ENCODE results near the gene ERBIN. TPM values are rescaled to one million over a fixed set of nuclear protein-coding genes. Genes with fewer than 3 reads are reported as not detected.
"Not testable (repeated sequence)": the region's sequence is repeated elsewhere in the genome, so short reads cannot be mapped to it uniquely, and the experiment has no call there.

The ERBIN gene
- total and polyA plus RNA-seq, 2 of the 13 experiments (the other 11 are each of a cell fraction or from before 2014, with no cell fraction given): 14.4 to 41.7 TPM

DNA sequence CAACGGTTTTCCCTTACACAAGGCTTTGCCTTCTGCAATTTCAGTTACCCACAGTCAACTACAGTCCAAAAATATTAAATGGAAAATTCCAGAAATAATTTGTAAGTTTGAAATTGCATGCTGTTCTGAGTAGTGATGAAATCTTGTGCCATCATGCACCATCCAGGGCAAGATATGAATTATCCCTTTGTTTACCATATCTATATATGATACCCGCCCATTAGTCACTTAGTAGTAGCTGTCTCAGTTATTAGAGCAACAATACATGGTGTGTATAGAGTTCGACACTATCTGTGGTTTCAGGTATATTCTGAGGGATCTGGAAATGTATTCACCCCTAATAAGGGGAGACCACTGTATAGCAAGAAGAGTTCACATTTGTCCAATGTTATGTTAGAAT, 29.4 kb downstream of the ERBIN start:
- CTCF ChIA-PET (ENCODE audit: low intra/inter-chr PET ratio, low total read pairs): no interaction called here
- Histone ChIP-seq H3K9ac (ENCODE audit: insufficient read depth, low read depth, low read length) (no peak overlapping the region), H3K27me3 (ENCODE audit: control insufficient read depth in 1 of 2, insufficient read depth in 2 of 2, low read length in 2 of 2) (no peaks in the 10 kb centered on the region), H3K4me2 (ENCODE audit: low read depth, low read length) (no peak overlapping the region), H2AFZ (ENCODE audit: low read length) (no peak overlapping the region), H3K36me3 (replicated peaks in 1 of 2; ENCODE audit: control insufficient read depth in 1 of 2, insufficient read depth in 2 of 2, low read length in 2 of 2) (0 out of 5 replicates have a peak, but pooled peaks cover 0 to 1% of the 10 kb centered on the region in 2 experiments), H3K4me3 (replicated peaks in 1 of 3; ENCODE audit: insufficient read depth in 1 of 3, low read depth in 2 of 3, low read length in 3 of 3) (no peak overlapping the region), H4K20me1 (ENCODE audit: insufficient read depth, low read length) (peaks cover 4% of the 10 kb centered on the region; the same call in 1 of the 2 replicates), H3K79me2 (ENCODE audit: insufficient read depth, low read length) (peaks cover 78% of the 10 kb centered on the region), H3K4me1 (ENCODE audit: insufficient read depth, low read length) (0 out of 2 replicates have a peak, but pooled peaks cover 12% of the 10 kb centered on the region), H3K27ac (ENCODE audit: extremely low read length, insufficient read depth, low read length) (no peak overlapping the region), H3K9me3 (ENCODE audit: low read length) (no peaks in the 10 kb centered on the region)
- intact Hi-C loops (cut with micrococcal nuclease; ENCODE audit: unreplicated experiment) (no loop called here), in situ Hi-C loops (cut with HindIII; ENCODE audit: extremely low pct_ligation_motif_present, low pct_unique_long_range_greater_than_20kb) (no loop called here)
- no TSS peak for BruUV-seq (replicated peaks)
- no peak for DNase-seq (ENCODE audit: low spot score)
- no peak for FAIRE-seq
- TF ChIP-seq NFE2L1 (CRISPR knock-in tag; IDR thresholded peaks at IDR 0.05; ENCODE audit: borderline replicate concordance) (no peak), ZBTB1 (CRISPR knock-in tag; IDR thresholded peaks at IDR 0.05; ENCODE audit: borderline replicate concordance) (no peak), CEBPB (IDR thresholded peaks at IDR 0.05; ENCODE audit: borderline replicate concordance, low read depth, low read length) (no peak), ELF4 (CRISPR knock-in tag; IDR thresholded peaks at IDR 0.05; ENCODE audit: borderline replicate concordance) (no peak), ISL2 (CRISPR knock-in tag; IDR thresholded peaks at IDR 0.05) (no peak), HMG20B (CRISPR knock-in tag; conservative IDR thresholded peaks at IDR 0.05) (no peak), FOXA3 (CRISPR knock-in tag; IDR thresholded peaks at IDR 0.05) (no peak), MBD4 (IDR thresholded peaks at IDR 0.05; ENCODE audit: borderline replicate concordance, low read length) (no peak), ZSCAN12 (CRISPR knock-in tag; IDR thresholded peaks at IDR 0.05) (no peak), JARID2 (CRISPR knock-in tag; IDR thresholded peaks at IDR 0.05; ENCODE audit: insufficient replicate concordance) (no peak), CCDC6 (CRISPR knock-in tag; IDR thresholded peaks at IDR 0.05) (no peak), DR1 (CRISPR knock-in tag; IDR thresholded peaks at IDR 0.05) (no peak)
- TF ChIP-seq, protein P1, sequence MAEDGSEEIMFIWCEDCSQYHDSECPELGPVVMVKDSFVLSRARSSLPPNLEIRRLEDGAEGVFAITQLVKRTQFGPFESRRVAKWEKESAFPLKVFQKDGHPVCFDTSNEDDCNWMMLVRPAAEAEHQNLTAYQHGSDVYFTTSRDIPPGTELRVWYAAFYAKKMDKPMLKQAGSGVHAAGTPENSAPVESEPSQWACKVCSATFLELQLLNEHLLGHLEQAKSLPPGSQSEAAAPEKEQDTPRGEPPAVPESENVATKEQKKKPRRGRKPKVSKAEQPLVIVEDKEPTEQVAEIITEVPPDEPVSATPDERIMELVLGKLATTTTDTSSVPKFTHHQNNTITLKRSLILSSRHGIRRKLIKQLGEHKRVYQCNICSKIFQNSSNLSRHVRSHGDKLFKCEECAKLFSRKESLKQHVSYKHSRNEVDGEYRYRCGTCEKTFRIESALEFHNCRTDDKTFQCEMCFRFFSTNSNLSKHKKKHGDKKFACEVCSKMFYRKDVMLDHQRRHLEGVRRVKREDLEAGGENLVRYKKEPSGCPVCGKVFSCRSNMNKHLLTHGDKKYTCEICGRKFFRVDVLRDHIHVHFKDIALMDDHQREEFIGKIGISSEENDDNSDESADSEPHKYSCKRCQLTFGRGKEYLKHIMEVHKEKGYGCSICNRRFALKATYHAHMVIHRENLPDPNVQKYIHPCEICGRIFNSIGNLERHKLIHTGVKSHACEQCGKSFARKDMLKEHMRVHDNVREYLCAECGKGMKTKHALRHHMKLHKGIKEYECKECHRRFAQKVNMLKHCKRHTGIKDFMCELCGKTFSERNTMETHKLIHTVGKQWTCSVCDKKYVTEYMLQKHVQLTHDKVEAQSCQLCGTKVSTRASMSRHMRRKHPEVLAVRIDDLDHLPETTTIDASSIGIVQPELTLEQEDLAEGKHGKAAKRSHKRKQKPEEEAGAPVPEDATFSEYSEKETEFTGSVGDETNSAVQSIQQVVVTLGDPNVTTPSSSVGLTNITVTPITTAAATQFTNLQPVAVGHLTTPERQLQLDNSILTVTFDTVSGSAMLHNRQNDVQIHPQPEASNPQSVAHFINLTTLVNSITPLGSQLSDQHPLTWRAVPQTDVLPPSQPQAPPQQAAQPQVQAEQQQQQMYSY (CRISPR knock-in tag; IDR thresholded peaks at IDR 0.05): no peak
- TF ChIP-seq, protein P2, sequence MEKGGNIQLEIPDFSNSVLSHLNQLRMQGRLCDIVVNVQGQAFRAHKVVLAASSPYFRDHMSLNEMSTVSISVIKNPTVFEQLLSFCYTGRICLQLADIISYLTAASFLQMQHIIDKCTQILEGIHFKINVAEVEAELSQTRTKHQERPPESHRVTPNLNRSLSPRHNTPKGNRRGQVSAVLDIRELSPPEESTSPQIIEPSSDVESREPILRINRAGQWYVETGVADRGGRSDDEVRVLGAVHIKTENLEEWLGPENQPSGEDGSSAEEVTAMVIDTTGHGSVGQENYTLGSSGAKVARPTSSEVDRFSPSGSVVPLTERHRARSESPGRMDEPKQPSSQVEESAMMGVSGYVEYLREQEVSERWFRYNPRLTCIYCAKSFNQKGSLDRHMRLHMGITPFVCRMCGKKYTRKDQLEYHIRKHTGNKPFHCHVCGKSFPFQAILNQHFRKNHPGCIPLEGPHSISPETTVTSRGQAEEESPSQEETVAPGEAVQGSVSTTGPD (CRISPR knock-in tag; IDR thresholded peaks at IDR 0.05): no peak
- WGBS (ENCODE audit: low lambda C conversion rate): 90% methylated on average over 3 of the region's 3 CpGs
- POLR2A ChIA-PET: no interaction called here
- ATAC-seq: no peak

DNA sequence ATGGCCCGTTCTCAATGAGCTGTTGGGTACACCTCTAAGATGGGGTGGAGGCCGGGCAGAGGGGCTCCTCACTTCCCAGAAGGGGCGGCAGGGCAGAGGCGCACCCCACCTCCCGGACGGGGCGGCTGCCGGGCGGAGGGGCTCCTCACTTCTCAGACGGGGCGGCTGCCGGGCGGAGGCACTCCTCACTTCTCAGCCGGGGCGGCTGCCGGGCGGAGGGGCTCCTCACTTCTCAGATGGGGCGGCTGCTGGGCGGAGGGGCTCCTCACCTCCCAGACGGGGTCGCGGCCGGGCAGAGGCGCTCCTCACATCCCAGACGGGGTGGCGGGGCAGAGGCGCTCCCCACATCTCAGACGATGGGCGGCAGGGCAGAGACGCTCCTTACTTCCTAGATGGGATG, 31.3 kb downstream of the ERBIN start:
- H3K27ac ChIP-seq (ENCODE audit: extremely low read length, insufficient read depth, low read length); ATAC-seq; H2AFZ ChIP-seq (ENCODE audit: low read length); POLR2A ChIA-PET; in situ Hi-C loops (cut with HindIII; ENCODE audit: extremely low pct_ligation_motif_present, low pct_unique_long_range_greater_than_20kb); H3K4me3 ChIP-seq (replicated peaks in 1 of 3; ENCODE audit: insufficient read depth in 1 of 3, low read depth in 2 of 3, low read length in 3 of 3); H3K36me3 ChIP-seq (replicated peaks in 1 of 2; ENCODE audit: control insufficient read depth in 1 of 2, insufficient read depth in 2 of 2, low read length in 2 of 2); H3K9ac ChIP-seq (ENCODE audit: insufficient read depth, low read depth, low read length); intact Hi-C loops (cut with micrococcal nuclease; ENCODE audit: unreplicated experiment); FAIRE-seq; H3K9me3 ChIP-seq (ENCODE audit: low read length); H4K20me1 ChIP-seq (ENCODE audit: insufficient read depth, low read length); CTCF ChIA-PET (ENCODE audit: low intra/inter-chr PET ratio, low total read pairs); H3K27me3 ChIP-seq (ENCODE audit: control insufficient read depth in 1 of 2, insufficient read depth in 2 of 2, low read length in 2 of 2); H3K4me2 ChIP-seq (ENCODE audit: low read depth, low read length); BruUV-seq (replicated peaks); DNase-seq (ENCODE audit: low spot score): not testable (repeated sequence)
- 97% methylated on average over 24 of the region's 30 CpGs for WGBS (ENCODE audit: low lambda C conversion rate)
- Histone ChIP-seq H3K79me2 (ENCODE audit: insufficient read depth, low read length) (peaks cover 78% of the 10 kb centered on the region), H3K4me1 (ENCODE audit: insufficient read depth, low read length) (0 out of 2 replicates have a peak, but pooled peaks cover 12% of the 10 kb centered on the region)

All from HepG2 (cell line).